Fibroblast of skin of abdomen (primary cell): ENCODE measurements around the gene NDUFB6. TPM values are rescaled to one million over a fixed set of nuclear protein-coding genes. Genes with fewer than 3 reads are reported as not detected.
"Not testable (repeated sequence)": the region's sequence is repeated elsewhere in the genome, so short reads cannot be mapped to it uniquely, and the experiment has no call there.

Experiments used
- DNase-seq: peaks from one replicate; pipeline ENCODE4 v3.0.0-alpha.2; 2013
- polyA plus RNA-seq, 2 experiments: library from polyadenylated mRNA; unstranded; fragments of 120-200 nt; gene quantifications; one replicate each; pipeline ENCODE4 v1.2.1, GENCODE V29; 2013; ENCODE audit not compliant: insufficient read length in 2 of 2

The NDUFB6 gene
- 65.2 TPM for polyA plus RNA-seq (2013, experiment 1 of 2; ENCODE audit: insufficient read length)
- polyA plus RNA-seq (2013, experiment 2 of 2; ENCODE audit: insufficient read length): 71.9 TPM

GRCh38 chr9:32572900-32573523 lies at the start of gene NDUFB6:
TSS of gene NDUFB6 (minus strand) at chr9:32573159. CDS start at chr9:32573060, 99 bp downstream.
- DNase-seq: peak; percentile 93

DNA sequence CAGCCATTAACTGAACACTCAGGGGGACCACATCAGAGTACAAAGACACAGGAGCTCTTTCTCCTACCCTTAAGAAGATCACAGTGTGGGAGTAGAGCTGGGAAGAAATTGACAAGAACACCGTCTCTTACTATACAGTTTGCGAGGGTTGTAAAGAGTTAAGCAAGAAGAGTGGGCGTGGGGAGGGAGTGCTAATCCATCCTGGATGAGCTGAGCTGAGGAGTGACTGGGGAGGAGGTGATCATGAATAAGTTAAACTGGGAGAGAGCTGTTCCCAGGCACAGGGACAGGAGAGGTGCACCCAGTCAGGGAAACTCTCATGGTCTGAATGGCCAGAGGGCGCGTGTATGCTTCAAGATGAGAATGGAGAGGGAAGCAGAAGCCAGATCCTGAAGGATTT lies 45.3 kb upstream of the NDUFB6 start:
- DNase-seq: no peak

DNA sequence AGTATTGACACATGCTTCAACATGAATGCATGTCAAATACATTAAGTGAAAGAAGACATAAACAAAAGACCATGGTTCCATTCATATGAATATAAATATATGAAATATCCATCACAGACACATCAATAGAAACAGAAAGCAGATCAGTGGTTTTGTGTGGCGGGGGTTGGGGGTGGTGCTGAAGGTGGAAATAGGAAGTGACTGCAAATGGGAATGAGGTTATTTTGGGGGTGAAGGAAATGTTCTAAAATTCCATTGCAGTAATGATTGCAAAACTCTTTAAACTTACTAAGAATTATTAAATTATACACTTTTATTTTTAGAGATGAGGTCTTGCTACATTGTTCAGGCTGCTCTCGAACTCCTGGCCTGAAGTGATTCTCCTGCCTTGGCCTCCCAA lies 33.9 kb upstream of the NDUFB6 start:
- no peak for DNase-seq

DNA sequence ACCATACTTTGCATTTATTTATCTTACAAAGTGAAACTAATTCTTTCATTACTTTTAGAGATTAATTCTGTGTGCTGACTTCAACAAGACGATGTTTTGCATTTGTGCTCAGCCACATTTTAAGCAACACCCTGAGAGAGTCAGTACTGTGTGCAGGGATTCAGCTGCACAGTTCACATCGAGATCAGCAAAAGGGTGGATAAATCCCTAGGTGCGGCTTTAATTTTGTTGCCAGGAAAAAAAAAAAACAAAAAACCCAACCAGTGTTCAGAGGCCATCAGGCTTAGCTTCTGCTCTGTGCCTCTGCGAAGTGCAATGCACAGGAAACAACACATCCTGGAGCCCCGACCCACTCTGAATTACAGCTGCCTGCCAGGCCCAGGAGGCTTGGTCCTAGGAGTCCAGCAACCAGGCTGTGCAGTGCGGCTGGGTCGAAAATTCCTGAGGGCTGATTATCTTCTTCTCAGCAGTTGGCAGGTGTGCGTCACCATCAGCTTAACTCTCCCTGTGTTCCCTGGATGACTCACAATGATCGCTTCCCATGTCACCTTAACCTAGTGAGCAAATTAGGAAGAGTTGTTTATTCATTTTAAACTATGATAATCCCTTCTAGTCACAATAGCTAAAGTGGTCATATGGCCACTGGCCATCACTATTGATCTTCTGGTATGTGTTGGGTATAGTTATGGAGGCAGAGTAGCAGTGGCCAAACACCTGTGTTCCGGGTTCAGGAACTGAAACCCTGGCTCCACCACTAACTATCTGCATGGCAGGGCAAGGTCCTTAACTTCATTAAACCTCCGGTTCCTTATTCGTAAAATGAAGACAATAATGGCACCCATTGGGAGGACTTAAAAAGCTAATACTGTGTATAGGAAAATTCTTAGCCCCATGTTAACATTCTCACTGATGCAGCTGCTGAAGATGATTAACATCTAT lies 31.2 kb upstream of the NDUFB6 start:
- no peak for DNase-seq

- DNase-seq: not testable (repeated sequence)
These were observed 26.1 kb upstream of the NDUFB6 start for GRCh38 chr9:32599021-32599420.

- no peak for DNase-seq
These were observed 24.0 kb upstream of the NDUFB6 start for GRCh38 chr9:32596936-32597335.

- DNase-seq: no peak
These were observed 23.3 kb upstream of the NDUFB6 start for GRCh38 chr9:32596096-32596865.

DNA sequence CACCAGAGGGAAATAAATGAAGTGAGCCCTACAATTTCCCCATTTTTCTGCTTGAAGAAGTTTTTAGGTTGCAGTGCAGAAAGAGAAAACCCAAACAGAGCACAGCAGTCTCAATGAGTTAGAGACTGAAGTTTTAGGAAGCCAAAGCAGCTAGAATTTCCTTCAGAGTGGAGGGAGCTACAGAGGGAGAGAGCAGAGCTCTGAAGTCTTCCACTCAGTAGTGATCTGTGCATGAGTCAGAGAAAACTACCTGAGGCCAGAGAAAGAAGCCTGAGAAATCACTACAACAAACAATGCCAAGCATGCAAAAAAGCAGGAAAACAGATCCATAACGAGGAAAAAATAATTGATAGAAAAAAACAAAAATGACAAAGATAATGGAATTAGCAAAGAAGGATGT lies 17.9 kb upstream of the NDUFB6 start:
- no peak for DNase-seq

DNA sequence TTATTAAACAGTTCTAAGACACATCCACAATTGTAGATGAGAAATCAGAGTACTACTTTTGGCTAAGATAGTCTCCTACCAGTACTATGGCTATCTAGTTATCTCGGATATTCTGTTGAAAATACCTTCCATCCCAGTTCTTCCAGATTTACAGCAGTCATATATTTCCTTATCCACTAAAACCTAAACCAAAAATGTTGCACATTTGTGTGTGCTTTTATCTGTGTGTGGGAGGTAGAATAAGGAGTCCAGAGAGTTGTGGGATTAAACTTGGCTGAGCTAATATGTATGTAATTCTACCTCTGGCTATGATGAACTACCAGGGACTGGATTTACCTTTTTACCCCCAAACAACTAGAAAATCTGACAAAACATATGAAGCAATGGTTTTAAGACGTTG lies 17.5 kb upstream of the NDUFB6 start:
- no peak for DNase-seq

DNA sequence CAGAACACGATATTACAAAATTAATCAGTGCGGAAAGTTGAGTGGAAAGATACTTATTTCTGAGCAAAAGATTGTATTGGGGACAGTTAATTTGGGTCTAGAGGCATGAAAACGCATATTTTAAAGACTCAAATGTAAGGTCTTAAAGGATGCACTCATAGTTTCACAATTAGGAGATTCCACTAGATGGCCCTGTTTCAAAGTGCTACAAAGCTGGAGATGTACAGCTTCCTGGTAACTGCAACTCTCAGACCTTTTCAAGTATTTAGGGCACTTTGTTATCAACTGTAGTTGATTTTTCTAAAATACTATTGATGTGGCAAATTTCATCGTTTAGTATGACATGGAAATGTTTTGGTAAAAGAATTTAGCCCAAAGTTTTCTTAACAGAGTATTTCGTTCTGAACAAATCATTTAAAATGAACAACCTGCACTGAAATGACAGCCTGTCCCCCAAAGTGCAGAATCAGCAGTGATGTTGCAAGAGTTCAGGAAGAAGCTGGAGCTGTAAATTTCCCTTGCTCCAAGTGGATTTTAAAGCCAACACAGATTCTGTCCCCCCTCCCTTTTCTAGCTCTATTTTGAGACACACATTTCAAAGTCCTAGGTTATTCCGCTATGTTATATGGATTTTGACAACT lies 16.2 kb upstream of the NDUFB6 start:
- DNase-seq: peak; percentile 32

DNA sequence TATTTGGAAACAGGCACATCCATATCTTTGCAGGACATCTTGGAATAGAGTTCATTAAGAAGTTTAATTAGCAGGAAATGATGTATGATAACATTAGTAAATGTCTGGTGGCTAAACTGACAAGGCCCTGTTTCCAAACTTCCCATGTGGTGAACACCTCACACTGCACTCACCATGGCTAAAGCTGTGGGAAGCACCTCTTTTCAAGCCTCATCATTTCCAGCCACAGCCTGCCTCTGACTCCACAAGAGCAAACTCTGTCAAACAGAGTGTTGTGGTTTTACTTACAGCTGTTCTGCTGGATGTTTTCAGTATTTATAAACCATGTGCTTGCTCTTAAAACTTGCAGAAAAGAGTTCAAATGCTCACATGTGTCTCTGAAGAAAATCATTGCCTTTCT lies 14.9 kb upstream of the NDUFB6 start:
- DNase-seq: peak; percentile 13

- peak; percentile 30 for DNase-seq
These were observed 11.8 kb upstream of the NDUFB6 start for GRCh38 chr9:32584784-32585183.

GRCh38 chr9:32581512-32582143 lies 8.7 kb upstream of the NDUFB6 start:
- DNase-seq: peak; percentile 42

GRCh38 chr9:32580631-32581300 lies 7.8 kb upstream of the NDUFB6 start:
- DNase-seq: no peak

- peak; percentile 41 for DNase-seq
These were observed 6.9 kb upstream of the NDUFB6 start for GRCh38 chr9:32579706-32580331.

- no peak for DNase-seq
These were observed 6.0 kb upstream of the NDUFB6 start for GRCh38 chr9:32578976-32579375.

DNA sequence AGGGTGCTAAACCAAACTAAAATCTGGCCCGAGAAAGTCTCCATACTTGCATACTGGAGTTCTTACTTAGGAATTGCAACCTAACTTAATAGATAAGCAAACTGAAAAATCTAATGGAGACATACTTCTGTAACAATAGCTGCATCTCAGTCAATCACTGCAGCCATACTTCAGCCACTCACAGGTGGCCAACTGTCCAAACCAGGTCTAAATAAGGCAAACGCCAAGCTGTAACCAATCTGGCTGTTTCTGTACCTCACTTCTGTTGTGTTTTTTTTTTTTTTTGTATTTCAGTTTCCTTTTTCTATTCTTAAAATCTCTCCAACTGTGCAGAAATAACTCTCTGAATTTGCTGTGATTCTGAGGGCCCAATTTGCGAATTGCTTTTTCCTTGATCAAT lies 4.4 kb upstream of the NDUFB6 start:
- DNase-seq: no peak

- no peak for DNase-seq
These were observed 1.9 kb upstream of the NDUFB6 start for GRCh38 chr9:32574858-32575257.

GRCh38 chr9:32573821-32574220 lies 862 bp upstream of the NDUFB6 start:
- DNase-seq: no peak

- peak; percentile 65 for DNase-seq
These were observed 725 bp downstream of the NDUFB6 start for GRCh38 chr9:32571969-32572899.
